Measurements from ENCODE around the gene VIL1. TPM values are rescaled to one million over a fixed set of nuclear protein-coding genes. Genes with fewer than 3 reads are reported as not detected.

Gene VIL1
- total and polyA plus RNA-seq, 2 of the 13 experiments (the other 11 are each of a cell fraction or from before 2014, with no cell fraction given), result 287 to 301 TPM

DNA sequence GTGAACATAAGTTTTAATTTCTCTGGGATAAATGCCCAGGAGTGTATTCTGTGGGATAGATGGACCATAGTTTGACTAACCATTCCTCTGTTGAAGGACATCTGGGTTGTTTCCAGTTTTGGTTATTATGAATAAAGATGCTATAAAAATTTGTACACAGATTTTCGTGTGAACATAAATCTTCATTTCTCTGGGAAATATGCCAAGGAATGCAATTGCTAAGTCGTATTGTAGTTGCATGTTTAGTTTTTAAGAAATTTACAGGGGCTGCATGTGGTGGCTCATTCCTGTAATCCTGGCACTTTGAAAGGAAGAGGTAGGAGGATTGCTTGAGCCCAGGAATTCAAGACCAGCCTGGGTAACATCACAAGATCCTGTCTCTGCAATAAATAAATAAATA is 43.7 kb upstream of the VIL1 start:
- no peak overlapping the region for H3K27ac ChIP-seq (ENCODE audit: extremely low read length, insufficient read depth, low read length)
- DNase-seq (ENCODE audit: low spot score) (no peak), FAIRE-seq (no peak), ATAC-seq (no peak)
- H3K79me2 ChIP-seq (ENCODE audit: insufficient read depth, low read length), result no peaks in the 10 kb centered on the region
- no peaks in the 10 kb centered on the region for H3K9me3 ChIP-seq (ENCODE audit: low read length)
- in situ Hi-C loops (cut with HindIII; ENCODE audit: extremely low pct_ligation_motif_present, low pct_unique_long_range_greater_than_20kb), result no loop called here
- H2AFZ ChIP-seq (ENCODE audit: low read length), result no peak overlapping the region
- H3K4me2 ChIP-seq (ENCODE audit: low read depth, low read length), result no peak overlapping the region
- ChIA-PET CTCF (ENCODE audit: low intra/inter-chr PET ratio, low total read pairs) (no interaction called here), POLR2A (no interaction called here)
- H3K36me3 ChIP-seq (replicated peaks in 1 of 2; ENCODE audit: control insufficient read depth in 1 of 2, insufficient read depth in 2 of 2, low read length in 2 of 2), result no peaks in the 10 kb centered on the region
- TF ChIP-seq, protein P1, sequence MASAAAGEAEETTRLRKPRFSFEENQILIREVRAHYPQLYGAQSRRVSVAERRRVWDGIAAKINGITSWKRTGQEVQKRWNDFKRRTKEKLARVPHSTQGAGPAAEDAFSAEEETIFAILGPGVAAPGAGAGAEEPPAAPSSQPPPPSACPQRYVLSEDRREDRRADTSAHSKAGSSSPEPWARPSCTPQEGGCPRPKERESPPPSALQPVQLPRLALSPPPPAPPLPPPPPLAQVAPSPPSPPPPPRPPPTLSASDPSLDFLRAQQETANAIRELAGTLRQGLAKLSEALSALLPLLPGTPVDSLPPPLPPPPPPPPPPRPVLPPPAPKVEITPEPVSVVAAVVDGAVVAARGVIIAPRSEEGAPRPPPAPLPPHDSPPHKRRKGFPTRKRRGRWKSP (CRISPR knock-in tag; IDR thresholded peaks at IDR 0.05), result no peak
- TF ChIP-seq ZNF546 (CRISPR knock-in tag; conservative IDR thresholded peaks at IDR 0.05) (no peak), TGIF2 (CRISPR knock-in tag; IDR thresholded peaks at IDR 0.05) (no peak), PLRG1 (conservative IDR thresholded peaks at IDR 0.05) (no peak), NFKB2 (CRISPR knock-in tag; IDR thresholded peaks at IDR 0.05; ENCODE audit: borderline replicate concordance) (no peak), ISL2 (CRISPR knock-in tag; IDR thresholded peaks at IDR 0.05) (no peak), RARG (CRISPR knock-in tag; IDR thresholded peaks at IDR 0.05; ENCODE audit: low read depth) (no peak), TBL1XR1 (IDR thresholded peaks at IDR 0.05; ENCODE audit: borderline replicate concordance, low read length, partially characterized antibody) (no peak), TCF12 (IDR thresholded peaks at IDR 0.05) (no peak), TCF12 (CRISPR knock-in tag; IDR thresholded peaks at IDR 0.05) (no peak)
- TF ChIP-seq, protein P2, sequence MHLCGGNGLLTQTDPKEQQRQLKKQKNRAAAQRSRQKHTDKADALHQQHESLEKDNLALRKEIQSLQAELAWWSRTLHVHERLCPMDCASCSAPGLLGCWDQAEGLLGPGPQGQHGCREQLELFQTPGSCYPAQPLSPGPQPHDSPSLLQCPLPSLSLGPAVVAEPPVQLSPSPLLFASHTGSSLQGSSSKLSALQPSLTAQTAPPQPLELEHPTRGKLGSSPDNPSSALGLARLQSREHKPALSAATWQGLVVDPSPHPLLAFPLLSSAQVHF (CRISPR knock-in tag; IDR thresholded peaks at IDR 0.05), result no peak
- TF ChIP-seq, protein P3, sequence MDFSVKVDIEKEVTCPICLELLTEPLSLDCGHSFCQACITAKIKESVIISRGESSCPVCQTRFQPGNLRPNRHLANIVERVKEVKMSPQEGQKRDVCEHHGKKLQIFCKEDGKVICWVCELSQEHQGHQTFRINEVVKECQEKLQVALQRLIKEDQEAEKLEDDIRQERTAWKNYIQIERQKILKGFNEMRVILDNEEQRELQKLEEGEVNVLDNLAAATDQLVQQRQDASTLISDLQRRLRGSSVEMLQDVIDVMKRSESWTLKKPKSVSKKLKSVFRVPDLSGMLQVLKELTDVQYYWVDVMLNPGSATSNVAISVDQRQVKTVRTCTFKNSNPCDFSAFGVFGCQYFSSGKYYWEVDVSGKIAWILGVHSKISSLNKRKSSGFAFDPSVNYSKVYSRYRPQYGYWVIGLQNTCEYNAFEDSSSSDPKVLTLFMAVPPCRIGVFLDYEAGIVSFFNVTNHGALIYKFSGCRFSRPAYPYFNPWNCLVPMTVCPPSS (IDR thresholded peaks at IDR 0.05), result no peak
- TF ChIP-seq, protein P4, sequence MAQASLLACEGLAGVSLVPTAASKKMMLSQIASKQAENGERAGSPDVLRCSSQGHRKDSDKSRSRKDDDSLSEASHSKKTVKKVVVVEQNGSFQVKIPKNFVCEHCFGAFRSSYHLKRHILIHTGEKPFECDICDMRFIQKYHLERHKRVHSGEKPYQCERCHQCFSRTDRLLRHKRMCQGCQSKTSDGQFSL (CRISPR knock-in tag; IDR thresholded peaks at IDR 0.05), result no peak
- no peak overlapping the region for H3K4me3 ChIP-seq (replicated peaks in 1 of 3; ENCODE audit: insufficient read depth in 1 of 3, low read depth in 2 of 3, low read length in 3 of 3)
- BruUV-seq (replicated peaks), result no TSS peak
- no peak overlapping the region for H3K9ac ChIP-seq (ENCODE audit: insufficient read depth, low read depth, low read length)
- peaks cover 41% of the 10 kb centered on the region for H3K4me1 ChIP-seq (ENCODE audit: insufficient read depth, low read length)
- WGBS (ENCODE audit: low lambda C conversion rate), result 5% methylated on average over 2 of the region's 2 CpGs
- intact Hi-C loops (cut with micrococcal nuclease; ENCODE audit: unreplicated experiment), result no loop called here
- peaks cover 2 to 6% of the 10 kb centered on the region in 2 experiments; a peak in 2 of 5 replicates for H3K27me3 ChIP-seq (ENCODE audit: control insufficient read depth in 1 of 2, insufficient read depth in 2 of 2, low read length in 2 of 2)
- H4K20me1 ChIP-seq (ENCODE audit: insufficient read depth, low read length), result no peaks in the 10 kb centered on the region

All from HepG2 (cell line).